ENCODE results near the gene REXO1. TPM values are rescaled to one million over a fixed set of nuclear protein-coding genes. Genes with fewer than 3 reads are reported as not detected.

REXO1 gene
- total and polyA plus RNA-seq, 9 of the 15 experiments (the other 6 are each of a cell fraction or from before 2014, with no cell fraction given) = 0.04 to 63.3 (median 15.8) TPM

DNA sequence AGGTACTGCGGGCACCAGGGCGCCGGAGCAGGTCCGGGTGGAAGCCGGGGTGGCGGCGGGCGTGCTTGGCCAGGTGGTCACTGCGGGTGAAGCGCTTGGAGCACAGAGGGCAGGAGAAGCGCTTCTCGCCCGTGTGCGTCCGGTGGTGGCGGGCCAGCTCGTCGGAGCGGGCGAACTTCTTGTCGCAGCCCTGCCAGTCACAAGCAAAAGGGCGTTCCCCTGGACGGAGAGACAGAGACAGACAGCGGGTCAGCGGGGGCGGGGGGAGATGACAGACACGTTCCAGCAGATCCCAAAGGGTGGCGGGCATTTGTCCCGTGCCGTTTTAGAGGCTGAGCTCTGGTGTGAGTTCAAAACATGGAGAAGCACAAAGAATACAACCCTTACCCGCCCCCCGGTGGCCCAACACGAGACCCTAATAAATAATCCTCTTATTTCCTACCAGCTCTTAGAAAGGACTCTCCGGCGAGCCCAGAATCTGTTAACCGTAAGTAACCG lies 6.3 kb upstream of the REXO1 start (continued):
- TF ChIP-seq, protein P1, sequence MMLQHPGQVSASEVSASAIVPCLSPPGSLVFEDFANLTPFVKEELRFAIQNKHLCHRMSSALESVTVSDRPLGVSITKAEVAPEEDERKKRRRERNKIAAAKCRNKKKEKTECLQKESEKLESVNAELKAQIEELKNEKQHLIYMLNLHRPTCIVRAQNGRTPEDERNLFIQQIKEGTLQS (IDR thresholded peaks at IDR 0.05) = no peak
- TF ChIP-seq, protein P1 (CRISPR knock-in tag; conservative IDR thresholded peaks at IDR 0.05) = peak; percentile 55; the same call in 1 of the 2 replicates
- TF ChIP-seq ZNF57 (CRISPR knock-in tag; IDR thresholded peaks at IDR 0.05) = no peak
- peak; percentile 30; the same call in 1 of the 2 replicates for TF ChIP-seq MBD2 (IDR thresholded peaks at IDR 0.05; ENCODE audit: borderline replicate concordance, low read depth)
- TF ChIP-seq, protein P2, sequence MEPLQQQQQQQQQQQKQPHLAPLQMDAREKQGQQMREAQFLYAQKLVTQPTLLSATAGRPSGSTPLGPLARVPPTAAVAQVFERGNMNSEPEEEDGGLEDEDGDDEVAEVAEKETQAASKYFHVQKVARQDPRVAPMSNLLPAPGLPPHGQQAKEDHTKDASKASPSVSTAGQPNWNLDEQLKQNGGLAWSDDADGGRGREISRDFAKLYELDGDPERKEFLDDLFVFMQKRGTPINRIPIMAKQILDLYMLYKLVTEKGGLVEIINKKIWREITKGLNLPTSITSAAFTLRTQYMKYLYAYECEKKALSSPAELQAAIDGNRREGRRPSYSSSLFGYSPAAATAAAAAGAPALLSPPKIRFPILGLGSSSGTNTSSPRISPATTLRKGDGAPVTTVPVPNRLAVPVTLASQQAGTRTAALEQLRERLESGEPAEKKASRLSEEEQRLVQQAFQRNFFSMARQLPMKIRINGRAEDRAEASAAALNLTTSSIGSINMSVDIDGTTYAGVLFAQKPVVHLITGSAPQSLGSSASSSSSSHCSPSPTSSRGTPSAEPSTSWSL (CRISPR knock-in tag; IDR thresholded peaks at IDR 0.05; ENCODE audit: borderline replicate concordance) = no peak
- no peak for TF ChIP-seq MECOM (CRISPR knock-in tag; IDR thresholded peaks at IDR 0.05)
- peak; percentile 62; the same call in 1 of the 2 replicates for TF ChIP-seq POLR2G (IDR thresholded peaks at IDR 0.05; ENCODE audit: low read depth, low read length)
- no peak for TF ChIP-seq ZNF175 (CRISPR knock-in tag; IDR thresholded peaks at IDR 0.05; ENCODE audit: low read depth)
- TF ChIP-seq PTRF (tag; IDR thresholded peaks at IDR 0.05) = no peak
- TF ChIP-seq ZNF76 (CRISPR knock-in tag; IDR thresholded peaks at IDR 0.05; ENCODE audit: borderline replicate concordance) = no peak
- TF ChIP-seq EGR1 (conservative IDR thresholded peaks at IDR 0.05) = peak; percentile 95
- TF ChIP-seq PCBP1 (IDR thresholded peaks at IDR 0.05; ENCODE audit: low read depth, low read length, poor library complexity, severe bottlenecking) = no peak
- no peak for TF ChIP-seq ZNF134 (CRISPR knock-in tag; conservative IDR thresholded peaks at IDR 0.05)
- TF ChIP-seq BHLHE40 (IDR thresholded peaks at IDR 0.05; ENCODE audit: low read length) = peak; percentile 82
- TF ChIP-seq, protein P3, sequence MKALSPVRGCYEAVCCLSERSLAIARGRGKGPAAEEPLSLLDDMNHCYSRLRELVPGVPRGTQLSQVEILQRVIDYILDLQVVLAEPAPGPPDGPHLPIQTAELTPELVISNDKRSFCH (CRISPR knock-in tag; IDR thresholded peaks at IDR 0.05) = no peak
- TF ChIP-seq, protein P3 (tag; IDR thresholded peaks at IDR 0.05) = no peak
- TF ChIP-seq, protein P4, sequence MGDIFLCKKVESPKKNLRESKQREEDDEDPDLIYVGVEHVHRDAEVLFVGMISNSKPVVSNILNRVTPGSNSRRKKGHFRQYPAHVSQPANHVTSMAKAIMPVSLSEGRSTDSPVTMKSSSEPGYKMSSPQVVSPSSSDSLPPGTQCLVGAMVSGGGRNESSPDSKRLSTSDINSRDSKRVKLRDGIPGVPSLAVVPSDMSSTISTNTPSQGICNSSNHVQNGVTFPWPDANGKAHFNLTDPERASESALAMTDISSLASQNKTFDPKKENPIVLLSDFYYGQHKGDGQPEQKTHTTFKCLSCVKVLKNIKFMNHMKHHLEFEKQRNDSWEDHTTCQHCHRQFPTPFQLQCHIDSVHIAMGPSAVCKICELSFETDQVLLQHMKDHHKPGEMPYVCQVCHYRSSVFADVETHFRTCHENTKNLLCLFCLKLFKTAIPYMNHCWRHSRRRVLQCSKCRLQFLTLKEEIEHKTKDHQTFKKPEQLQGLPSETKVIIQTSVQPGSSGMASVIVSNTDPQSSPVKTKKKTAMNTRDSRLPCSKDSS (IDR thresholded peaks at IDR 0.05; ENCODE audit: low read depth, partially characterized antibody) = no peak
- no peak for TF ChIP-seq HDGF (IDR thresholded peaks at IDR 0.05)
- TF ChIP-seq HNRNPL (IDR thresholded peaks at IDR 0.05; ENCODE audit: low read depth, low read length) = peak; percentile 90
- TF ChIP-seq NR1H2 (CRISPR knock-in tag; IDR thresholded peaks at IDR 0.05) = 0 out of 2 replicates have a peak, but pooled peaks have one; percentile 19
- TF ChIP-seq NFE2 (IDR thresholded peaks at IDR 0.05; ENCODE audit: low read depth) = no peak
- TF ChIP-seq, protein P5, sequence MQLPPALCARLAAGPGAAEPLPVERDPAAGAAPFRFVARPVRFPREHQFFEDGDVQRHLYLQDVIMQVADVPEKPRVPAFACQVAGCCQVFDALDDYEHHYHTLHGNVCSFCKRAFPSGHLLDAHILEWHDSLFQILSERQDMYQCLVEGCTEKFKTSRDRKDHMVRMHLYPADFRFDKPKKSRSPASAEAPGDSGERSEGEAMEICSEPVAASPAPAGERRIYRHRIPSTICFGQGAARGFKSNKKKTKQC (CRISPR knock-in tag; IDR thresholded peaks at IDR 0.05) = no peak
- no peak for TF ChIP-seq ATF1 (CRISPR knock-in tag; IDR thresholded peaks at IDR 0.05)
- peak; percentile 52 for TF ChIP-seq ATF1 (tag; IDR thresholded peaks at IDR 0.05)
- peak; percentile 84 for TF ChIP-seq CREM (IDR thresholded peaks at IDR 0.05; ENCODE audit: low read depth)
- no peak for TF ChIP-seq MTA1 (IDR thresholded peaks at IDR 0.05; ENCODE audit: borderline replicate concordance)
- no peak for TF ChIP-seq ZNF311 (CRISPR knock-in tag; IDR thresholded peaks at IDR 0.05)
- no peak for TF ChIP-seq RBM39 (optimal IDR thresholded peaks at IDR 0.05; ENCODE audit: low read depth, low read length)

All from K562 (cell line).